CD4-positive, alpha-beta T cell treated with Interleukin-15 for 4 hours (primary cell): ENCODE measurements around the gene BCL2L14.
"Not testable (repeated sequence)": the region's sequence is repeated elsewhere in the genome, so short reads cannot be mapped to it uniquely, and the experiment has no call there.

ENCODE experiments used
- DNase-seq: peaks from one replicate; pipeline ENCODE4 v3.0.0-alpha.2; 2020; ENCODE audit warnings: low spot score

Gene BCL2L14

GRCh38 chr12:12108441-12109058 is 37.8 kb downstream of the BCL2L14 start:
- no peak for DNase-seq

DNA sequence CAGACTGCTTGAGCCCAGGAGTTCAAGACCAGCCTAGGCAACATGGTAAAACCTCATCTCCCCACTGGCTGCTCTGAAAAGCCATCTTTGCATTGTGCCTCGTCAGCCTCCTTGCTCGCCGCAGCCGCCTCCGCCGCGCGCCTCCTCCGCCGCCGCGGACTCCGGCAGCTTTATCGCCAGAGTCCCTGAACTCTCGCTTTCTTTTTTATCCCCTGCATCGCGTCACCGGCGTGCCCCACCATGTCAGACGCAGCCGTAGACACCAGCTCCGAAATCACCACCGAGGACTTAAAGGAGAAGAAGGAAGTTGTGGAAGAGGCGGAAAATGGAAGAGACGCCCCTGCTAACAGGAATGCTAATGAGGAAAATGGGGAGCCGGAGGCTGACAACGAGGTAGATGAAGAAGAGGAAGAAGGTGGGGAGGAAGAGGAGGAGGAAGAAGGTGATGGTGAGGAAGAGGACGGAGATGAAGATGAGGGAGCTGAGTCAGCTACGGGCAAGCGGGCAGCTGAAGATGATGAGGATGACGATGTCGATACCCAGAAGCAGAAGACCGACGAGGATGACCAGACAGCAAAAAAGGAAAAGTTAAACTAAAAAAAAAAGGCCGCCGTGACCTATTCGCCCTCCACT is 40.3 kb downstream of the BCL2L14 start:
- DNase-seq, result peak; percentile 36

DNA sequence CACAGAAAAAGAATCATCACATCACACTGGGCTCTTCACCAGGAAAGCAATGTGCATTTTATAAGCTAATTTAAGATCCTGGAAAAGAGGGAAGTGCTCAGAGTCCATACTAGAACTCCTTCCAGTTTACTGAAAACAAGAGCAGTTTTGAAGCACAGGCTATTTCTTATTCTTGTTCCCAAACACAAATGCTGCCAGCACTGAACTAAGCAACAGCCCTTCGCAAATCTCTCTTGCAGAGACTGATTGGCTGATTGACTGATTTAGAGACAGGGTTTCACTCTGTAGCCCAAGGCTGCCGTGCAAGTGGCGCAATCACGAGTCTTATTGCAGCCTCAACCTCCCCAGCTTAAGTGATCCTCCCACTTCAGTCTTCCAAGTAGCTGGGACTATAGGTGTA is 44.8 kb downstream of the BCL2L14 start:
- no peak for DNase-seq

DNA sequence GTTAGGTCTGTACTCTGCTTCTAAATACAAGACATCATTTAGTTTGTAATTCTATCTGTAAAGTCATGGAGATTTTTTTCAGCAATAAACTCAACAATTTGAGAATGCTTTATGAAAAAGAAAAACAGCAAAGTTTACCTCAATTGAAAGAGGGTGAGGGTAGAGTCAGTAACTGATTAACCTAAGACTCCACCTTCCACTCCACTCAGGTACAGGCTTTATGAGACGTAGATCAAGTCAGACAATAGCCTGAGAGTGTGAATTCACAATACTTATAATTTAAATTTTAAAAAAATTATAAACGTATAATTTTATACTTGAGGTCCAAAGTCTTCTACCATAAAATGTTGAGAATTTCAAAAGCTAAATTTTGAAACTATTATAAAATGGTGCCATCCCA is 45.9 kb downstream of the BCL2L14 start:
- DNase-seq, result no peak

- no peak for DNase-seq
Observed at GRCh38 chr12:12121061-12121460, 50.3 kb downstream of the BCL2L14 start.

DNA sequence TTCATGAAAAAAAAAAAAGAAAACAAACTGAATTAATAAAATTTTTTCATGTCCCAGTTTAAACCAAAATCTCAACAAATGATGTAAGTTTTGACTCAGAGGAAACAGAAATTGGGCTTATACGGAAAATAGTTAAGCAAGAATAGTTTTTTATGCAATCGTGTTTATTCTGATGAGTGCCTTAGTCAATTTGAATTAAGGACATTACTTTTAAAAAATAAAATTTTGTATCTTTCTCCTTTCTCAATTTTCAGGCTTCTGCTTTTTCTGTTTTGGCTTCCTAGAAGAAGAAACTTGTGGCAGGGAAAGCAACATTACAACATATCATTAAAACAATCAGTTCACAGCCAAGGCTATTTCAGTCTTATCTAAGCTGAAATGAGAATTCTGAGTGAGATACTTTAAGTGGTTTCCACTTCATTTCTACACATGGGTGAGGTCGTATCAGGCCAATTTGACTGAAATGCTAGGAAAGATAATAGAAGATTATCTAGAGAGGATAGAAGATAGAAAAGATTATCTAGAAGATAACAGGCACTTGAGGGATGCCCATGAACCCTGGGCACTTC is 52.4 kb downstream of the BCL2L14 start:
- DNase-seq, result no peak

DNA sequence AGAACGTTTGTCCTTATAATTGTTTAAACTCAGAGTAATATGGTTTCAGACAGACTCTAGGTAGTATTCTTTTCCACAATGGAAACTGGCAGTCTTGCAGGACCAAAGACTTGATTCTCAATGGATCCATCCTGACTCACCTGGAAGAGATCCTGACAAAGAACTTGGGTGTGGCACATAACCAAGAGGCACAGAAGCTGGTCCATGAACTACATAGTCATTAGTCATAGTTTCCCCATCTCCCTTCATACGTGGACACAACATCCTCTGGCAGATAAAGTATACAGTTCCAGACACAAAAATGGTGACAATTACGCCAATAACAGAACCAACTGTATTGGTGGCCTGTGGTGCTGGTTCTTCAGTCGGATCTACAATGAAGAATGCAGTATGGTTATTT is 55.8 kb downstream of the BCL2L14 start:
- no peak for DNase-seq

- no peak for DNase-seq
Observed at GRCh38 chr12:12127304-12127703, 56.6 kb downstream of the BCL2L14 start.

GRCh38 chr12:12128670-12129069 is 57.9 kb downstream of the BCL2L14 start:
- no peak for DNase-seq

DNA sequence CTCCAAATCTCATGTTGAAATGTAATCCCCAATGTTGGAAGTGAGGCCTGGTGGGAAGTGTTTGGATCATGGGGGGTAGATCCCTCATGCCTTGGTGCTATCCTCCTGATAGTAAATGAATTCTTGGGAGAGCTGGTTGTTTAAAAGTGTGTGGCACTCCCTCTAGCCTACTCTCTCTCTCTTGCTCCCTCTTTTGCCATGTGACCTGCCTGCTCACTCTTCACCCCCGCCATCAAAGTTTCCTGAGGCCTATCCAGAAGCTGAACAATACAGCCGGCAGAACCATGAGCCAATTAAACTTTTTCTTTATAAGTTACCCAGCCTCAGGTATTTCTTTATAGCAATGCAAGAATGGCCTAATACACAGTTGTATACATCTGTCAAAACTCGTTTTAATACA is 62.5 kb downstream of the BCL2L14 start:
- DNase-seq, result no peak

DNA sequence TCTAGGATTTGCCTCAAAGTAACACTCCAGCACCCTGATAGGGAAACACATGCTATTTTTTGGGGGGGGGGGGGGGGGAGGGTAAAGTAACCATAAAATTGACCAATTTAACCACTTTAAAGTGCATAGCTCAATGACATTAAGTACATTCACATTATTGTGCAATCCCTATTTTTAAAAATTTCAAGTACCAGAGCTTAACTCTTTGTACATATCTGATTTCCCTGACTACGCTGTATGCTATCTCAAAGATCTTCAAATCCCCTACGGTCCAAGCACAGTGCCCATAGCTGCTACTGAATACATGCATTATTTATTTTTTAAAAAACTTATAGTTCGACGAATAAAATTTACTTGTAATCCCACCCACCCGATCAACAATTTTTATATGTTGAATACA is 63.0 kb downstream of the BCL2L14 start:
- no peak for DNase-seq

DNA sequence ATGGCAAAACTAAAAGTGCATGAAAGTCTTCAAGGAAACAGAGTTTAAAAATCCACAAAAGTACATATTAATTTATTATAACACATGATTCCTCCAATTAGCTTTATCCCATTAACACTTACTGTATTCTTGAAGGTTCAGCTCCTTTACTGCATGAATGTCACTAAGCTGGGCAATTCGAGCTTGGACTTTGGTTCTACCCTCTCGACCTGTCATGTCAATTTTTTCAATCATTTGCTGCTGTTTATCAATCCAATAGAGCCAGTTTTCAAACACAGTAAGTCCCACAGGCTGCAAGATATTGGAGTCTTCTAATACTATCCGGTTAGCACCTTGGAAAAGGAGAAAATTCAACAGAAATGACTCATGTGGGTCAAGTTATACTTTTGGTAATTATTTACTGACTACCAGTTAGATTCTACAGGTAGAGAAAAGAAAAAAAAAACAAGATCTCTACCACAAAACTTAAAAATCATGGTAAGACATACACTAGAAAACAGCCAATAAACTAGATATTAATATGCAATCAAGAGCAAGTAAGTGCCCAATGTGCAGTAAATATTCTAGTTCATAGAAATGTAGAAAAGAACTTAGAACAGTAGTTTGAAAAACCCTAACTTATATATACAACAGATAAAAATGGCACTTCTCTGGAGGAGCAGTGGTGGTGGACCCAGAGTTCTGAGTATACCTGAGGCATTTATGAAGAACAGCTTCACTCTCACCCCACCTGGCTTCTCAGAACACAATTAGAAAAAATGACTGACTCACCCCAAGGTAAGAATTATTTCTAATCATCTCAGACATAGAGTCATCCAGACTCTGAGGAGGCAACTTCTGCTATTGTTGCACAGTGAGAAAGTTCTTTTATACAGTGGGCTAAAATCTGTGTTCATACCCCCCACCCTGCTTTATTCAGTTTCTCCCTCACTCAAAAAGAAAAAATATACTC is 67.7 kb downstream of the BCL2L14 start:
- DNase-seq, result no peak

DNA sequence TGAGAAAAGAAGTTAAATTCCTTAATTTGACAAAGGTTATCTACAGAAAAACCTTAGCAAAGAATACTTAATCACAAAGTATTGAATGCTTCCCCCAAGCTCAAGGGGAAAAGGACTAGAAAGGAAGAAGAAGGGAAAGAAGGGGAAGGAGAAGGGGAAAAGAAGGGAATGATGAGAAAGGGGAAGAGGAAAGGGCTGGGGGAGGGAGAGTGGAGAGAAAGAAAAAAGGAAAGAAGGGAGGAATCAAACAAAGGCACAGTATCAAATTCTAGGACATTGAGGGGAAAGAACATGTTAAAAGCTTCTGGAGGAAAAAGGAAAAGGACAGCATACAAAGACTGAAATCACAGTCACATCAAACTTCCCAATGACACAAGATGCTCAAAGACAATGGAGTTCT is 70.3 kb downstream of the BCL2L14 start:
- DNase-seq, result no peak

DNA sequence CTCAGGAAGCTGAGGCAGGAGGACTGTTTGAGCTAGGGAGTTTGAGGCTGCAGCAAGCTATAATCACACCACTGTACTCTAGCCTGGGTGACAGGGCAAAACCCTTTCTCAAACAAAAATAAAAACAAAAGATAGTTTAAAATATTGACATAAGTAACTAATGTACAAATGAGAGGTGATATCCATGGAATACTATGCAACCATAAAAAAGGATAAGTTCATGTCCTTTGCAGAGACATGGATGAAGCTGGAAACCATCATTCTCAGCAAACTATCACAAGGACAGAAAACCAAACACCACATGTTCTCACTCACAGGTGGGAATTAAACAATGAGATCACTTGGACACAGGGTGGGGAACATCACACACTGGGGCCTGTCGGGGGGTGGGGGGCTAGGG is 73.8 kb downstream of the BCL2L14 start:
- not testable (repeated sequence) for DNase-seq

GRCh38 chr12:12147111-12147510 is 76.4 kb downstream of the BCL2L14 start:
- no peak for DNase-seq
